Measurements from ENCODE around the gene PCBD1.

The PCBD1 gene

GRCh38 chr10:70846795-70847194 is 41.6 kb downstream of the PCBD1 start:
- H3K9ac ChIP-seq (ENCODE audit: insufficient read length, low read depth): no peak overlapping the region
- H3K4me1 ChIP-seq (ENCODE audit: insufficient read depth, insufficient read length): no peaks in the 10 kb centered on the region
- TF ChIP-seq SUZ12 (IDR thresholded peaks at IDR 0.05; ENCODE audit: extremely low read depth, insufficient read depth, insufficient read length): no peak
- no peak for TF ChIP-seq YY1 (IDR thresholded peaks at IDR 0.05; ENCODE audit: insufficient read depth, insufficient read length)
- TF ChIP-seq ZNF274 (IDR thresholded peaks at IDR 0.05; ENCODE audit: low read depth, low read length): no peak
- no peaks in the 10 kb centered on the region for H3K9me3 ChIP-seq (ENCODE audit: insufficient read depth, low read length)
- no peak for DNase-seq (ENCODE audit: low read depth, low spot score)
- no peak overlapping the region for H3K4me3 ChIP-seq (ENCODE audit: insufficient read length, low read depth)
- peaks cover 30% of the 10 kb centered on the region for H3K36me3 ChIP-seq (ENCODE audit: insufficient read depth, insufficient read length, low read length)
- no peaks in the 10 kb centered on the region for H3K27me3 ChIP-seq (ENCODE audit: insufficient read depth, insufficient read length)

- no peak for DNase-seq (ENCODE audit: low read depth, low spot score)
- Histone ChIP-seq H3K4me1 (ENCODE audit: insufficient read depth, insufficient read length) (no peaks in the 10 kb centered on the region), H3K4me3 (ENCODE audit: insufficient read length, low read depth) (no peak overlapping the region), H3K9me3 (ENCODE audit: insufficient read depth, low read length) (no peaks in the 10 kb centered on the region), H3K36me3 (ENCODE audit: insufficient read depth, insufficient read length, low read length) (peaks cover 27% of the 10 kb centered on the region), H3K27me3 (ENCODE audit: insufficient read depth, insufficient read length) (no peaks in the 10 kb centered on the region), H3K9ac (ENCODE audit: insufficient read length, low read depth) (no peak overlapping the region)
- TF ChIP-seq YY1 (IDR thresholded peaks at IDR 0.05; ENCODE audit: insufficient read depth, insufficient read length) (no peak), SUZ12 (IDR thresholded peaks at IDR 0.05; ENCODE audit: extremely low read depth, insufficient read depth, insufficient read length) (no peak)
These were observed 42.5 kb downstream of the PCBD1 start for GRCh38 chr10:70845816-70846215.

GRCh38 chr10:70845256-70845655 is 43.1 kb downstream of the PCBD1 start:
- H3K9ac ChIP-seq (ENCODE audit: insufficient read length, low read depth): no peak overlapping the region
- TF ChIP-seq SUZ12 (IDR thresholded peaks at IDR 0.05; ENCODE audit: extremely low read depth, insufficient read depth, insufficient read length) (no peak), YY1 (IDR thresholded peaks at IDR 0.05; ENCODE audit: insufficient read depth, insufficient read length) (no peak), ZNF274 (IDR thresholded peaks at IDR 0.05; ENCODE audit: low read depth, low read length) (no peak)
- no peaks in the 10 kb centered on the region for H3K27me3 ChIP-seq (ENCODE audit: insufficient read depth, insufficient read length)
- H3K4me1 ChIP-seq (ENCODE audit: insufficient read depth, insufficient read length): no peaks in the 10 kb centered on the region
- no peaks in the 10 kb centered on the region for H3K9me3 ChIP-seq (ENCODE audit: insufficient read depth, low read length)
- DNase-seq (ENCODE audit: low read depth, low spot score): no peak
- peaks cover 25% of the 10 kb centered on the region for H3K36me3 ChIP-seq (ENCODE audit: insufficient read depth, insufficient read length, low read length)
- no peak overlapping the region for H3K4me3 ChIP-seq (ENCODE audit: insufficient read length, low read depth)

- no peak for TF ChIP-seq SUZ12 (IDR thresholded peaks at IDR 0.05; ENCODE audit: extremely low read depth, insufficient read depth, insufficient read length)
- no peak for TF ChIP-seq ZNF274 (IDR thresholded peaks at IDR 0.05; ENCODE audit: low read depth, low read length)
- TF ChIP-seq YY1 (IDR thresholded peaks at IDR 0.05; ENCODE audit: insufficient read depth, insufficient read length): no peak
- H3K9me3 ChIP-seq (ENCODE audit: insufficient read depth, low read length): no peaks in the 10 kb centered on the region
- no peak overlapping the region for H3K4me3 ChIP-seq (ENCODE audit: insufficient read length, low read depth)
- H3K36me3 ChIP-seq (ENCODE audit: insufficient read depth, insufficient read length, low read length): peaks cover 35% of the 10 kb centered on the region
- no peak for DNase-seq (ENCODE audit: low read depth, low spot score)
- no peak overlapping the region for H3K9ac ChIP-seq (ENCODE audit: insufficient read length, low read depth)
- no peaks in the 10 kb centered on the region for H3K27me3 ChIP-seq (ENCODE audit: insufficient read depth, insufficient read length)
- H3K4me1 ChIP-seq (ENCODE audit: insufficient read depth, insufficient read length): no peaks in the 10 kb centered on the region
These were observed 44.4 kb downstream of the PCBD1 start for GRCh38 chr10:70843776-70844489.

- H3K9me3 ChIP-seq (ENCODE audit: insufficient read depth, low read length): no peaks in the 10 kb centered on the region
- H3K9ac ChIP-seq (ENCODE audit: insufficient read length, low read depth): no peak overlapping the region
- no peaks in the 10 kb centered on the region for H3K4me1 ChIP-seq (ENCODE audit: insufficient read depth, insufficient read length)
- peaks cover 35% of the 10 kb centered on the region for H3K36me3 ChIP-seq (ENCODE audit: insufficient read depth, insufficient read length, low read length)
- TF ChIP-seq SUZ12 (IDR thresholded peaks at IDR 0.05; ENCODE audit: extremely low read depth, insufficient read depth, insufficient read length): no peak
- H3K27me3 ChIP-seq (ENCODE audit: insufficient read depth, insufficient read length): no peaks in the 10 kb centered on the region
- DNase-seq (ENCODE audit: low read depth, low spot score): no peak
- H3K4me3 ChIP-seq (ENCODE audit: insufficient read length, low read depth): no peak overlapping the region
These were observed 45.0 kb downstream of the PCBD1 start for GRCh38 chr10:70843333-70843732.

- TF ChIP-seq YY1 (IDR thresholded peaks at IDR 0.05; ENCODE audit: insufficient read depth, insufficient read length) (no peak), SUZ12 (IDR thresholded peaks at IDR 0.05; ENCODE audit: extremely low read depth, insufficient read depth, insufficient read length) (no peak), ZNF274 (IDR thresholded peaks at IDR 0.05; ENCODE audit: low read depth, low read length) (no peak)
These were observed 47.5 kb downstream of the PCBD1 start for GRCh38 chr10:70840836-70841235.

GRCh38 chr10:70838270-70838805 is 50.0 kb downstream of the PCBD1 start:
- H3K27me3 ChIP-seq (ENCODE audit: insufficient read depth, insufficient read length): no peaks in the 10 kb centered on the region
- H3K36me3 ChIP-seq (ENCODE audit: insufficient read depth, insufficient read length, low read length): peaks cover 26% of the 10 kb centered on the region
- H3K9me3 ChIP-seq (ENCODE audit: insufficient read depth, low read length): no peaks in the 10 kb centered on the region
- DNase-seq (ENCODE audit: low read depth, low spot score): no peak
- H3K4me1 ChIP-seq (ENCODE audit: insufficient read depth, insufficient read length): no peaks in the 10 kb centered on the region
- H3K9ac ChIP-seq (ENCODE audit: insufficient read length, low read depth): no peak overlapping the region
- TF ChIP-seq YY1 (IDR thresholded peaks at IDR 0.05; ENCODE audit: insufficient read depth, insufficient read length): no peak
- no peak for TF ChIP-seq ZNF274 (IDR thresholded peaks at IDR 0.05; ENCODE audit: low read depth, low read length)
- H3K4me3 ChIP-seq (ENCODE audit: insufficient read length, low read depth): no peak overlapping the region

More at GRCh38 chr10:70840836-70841235, 47.5 kb downstream of the PCBD1 start:
- peaks cover 38% of the 10 kb centered on the region for H3K36me3 ChIP-seq (ENCODE audit: insufficient read depth, insufficient read length, low read length)
- no peak for DNase-seq (ENCODE audit: low read depth, low spot score)
- no peaks in the 10 kb centered on the region for H3K4me1 ChIP-seq (ENCODE audit: insufficient read depth, insufficient read length)
- no peak overlapping the region for H3K4me3 ChIP-seq (ENCODE audit: insufficient read length, low read depth)
- no peak overlapping the region for H3K9ac ChIP-seq (ENCODE audit: insufficient read length, low read depth)
- no peaks in the 10 kb centered on the region for H3K27me3 ChIP-seq (ENCODE audit: insufficient read depth, insufficient read length)
- no peaks in the 10 kb centered on the region for H3K9me3 ChIP-seq (ENCODE audit: insufficient read depth, low read length)

Measured in NT2/D1 (cell line).